Head of caudate nucleus (tissue), 42 donors: Measurements from ENCODE around the gene HIVEP3.
"Not testable (repeated sequence)": the region's sequence is repeated elsewhere in the genome, so short reads cannot be mapped to it uniquely, and the experiment has no call there.

Experiments used
- DNase-seq, 42 donors: peaks; one replicate each; pipeline versions ENCODE4 v3.0.0 to v3.0.0-alpha.2; 2020 to 2021; ENCODE audit warnings: mixed read lengths in 7 of 42
- intact Hi-C: fragments of 100-400 bp; cut with DNase I; formaldehyde crosslinking; loops from one replicate; pipeline ENCODE4 v1.15.0; 2022

Gene HIVEP3

GRCh38 chr1:41568204-41568603 lies 350.5 kb downstream of the HIVEP3 start:
- intact Hi-C loops = no loop called here
- peak in 1 of 42 donors; percentile 7 for DNase-seq

GRCh38 chr1:41566969-41567368 lies 351.8 kb downstream of the HIVEP3 start:
- no peak for DNase-seq
- intact Hi-C loops = no loop called here

- intact Hi-C loops = no loop called here
- no peak for DNase-seq
These were observed 352.3 kb downstream of the HIVEP3 start for GRCh38 chr1:41566274-41566885.

- intact Hi-C loops = no loop called here
- DNase-seq = peak in 1 of 42 donors; percentile 4
These were observed 353.8 kb downstream of the HIVEP3 start for GRCh38 chr1:41564741-41565475.

GRCh38 chr1:41562328-41562727 lies 356.4 kb downstream of the HIVEP3 start:
- no peak for DNase-seq
- intact Hi-C loops = no loop called here

- intact Hi-C loops = no loop called here
- DNase-seq = peak in 2 of 42 donors; percentile 3 to 4
These were observed 357.8 kb downstream of the HIVEP3 start for GRCh38 chr1:41560931-41561330.

- intact Hi-C loops = no loop called here
- DNase-seq = peak in 2 of 42 donors; percentile 7 to 27
These were observed 358.2 kb downstream of the HIVEP3 start for GRCh38 chr1:41560496-41560895.

- DNase-seq = peak in 1 of 42 donors; percentile 19
- intact Hi-C loops = no loop called here
These were observed 359.4 kb downstream of the HIVEP3 start for GRCh38 chr1:41559331-41559730.

- intact Hi-C loops = no loop called here
These were observed 360.0 kb downstream of the HIVEP3 start for GRCh38 chr1:41558761-41559171.

GRCh38 chr1:41557751-41558455 lies 360.8 kb downstream of the HIVEP3 start:
- intact Hi-C loops = no loop called here
- peak in 2 of 42 donors; percentile 8 to 12 for DNase-seq

More at GRCh38 chr1:41558761-41559171, 360.0 kb downstream of the HIVEP3 start:
- DNase-seq = peak in 10 of 42 donors; percentile 10 to 53 (median 31)

- DNase-seq, intact Hi-C loops: not testable (repeated sequence)
These were observed 364.0 kb downstream of the HIVEP3 start for GRCh38 chr1:41554746-41555145.

- peak in 1 of 42 donors; percentile 18 for DNase-seq
- intact Hi-C loops = no loop called here
These were observed 370.8 kb downstream of the HIVEP3 start for GRCh38 chr1:41547781-41548560.

- intact Hi-C loops = no loop called here
- DNase-seq = peak in 1 of 42 donors; percentile 25
These were observed 371.4 kb downstream of the HIVEP3 start for GRCh38 chr1:41547336-41547735.

GRCh38 chr1:41546833-41547135 lies 371.9 kb downstream of the HIVEP3 start:
- intact Hi-C loops = no loop called here
- peak in 1 of 42 donors; percentile 4 for DNase-seq

GRCh38 chr1:41545996-41546832 lies 372.5 kb downstream of the HIVEP3 start:
- DNase-seq = no peak
- intact Hi-C loops = no loop called here

GRCh38 chr1:41542196-41542930 lies 376.4 kb downstream of the HIVEP3 start:
- intact Hi-C loops = no loop called here
- peak in 3 of 42 donors; percentile 2 to 18 (median 10) for DNase-seq

GRCh38 chr1:41541592-41541952 lies 377.1 kb downstream of the HIVEP3 start:
- DNase-seq = no peak
- intact Hi-C loops = no loop called here
